Measurements from ENCODE around the gene NKX1-1. TPM values are rescaled to one million over a fixed set of nuclear protein-coding genes. Genes with fewer than 3 reads are reported as not detected.
A peak's percentile ranks its signal among the peaks of the same experiment; 100 is the strongest.

NKX1-1 gene
- total RNA-seq, 3 donors from 2014 or later = not detected

DNA sequence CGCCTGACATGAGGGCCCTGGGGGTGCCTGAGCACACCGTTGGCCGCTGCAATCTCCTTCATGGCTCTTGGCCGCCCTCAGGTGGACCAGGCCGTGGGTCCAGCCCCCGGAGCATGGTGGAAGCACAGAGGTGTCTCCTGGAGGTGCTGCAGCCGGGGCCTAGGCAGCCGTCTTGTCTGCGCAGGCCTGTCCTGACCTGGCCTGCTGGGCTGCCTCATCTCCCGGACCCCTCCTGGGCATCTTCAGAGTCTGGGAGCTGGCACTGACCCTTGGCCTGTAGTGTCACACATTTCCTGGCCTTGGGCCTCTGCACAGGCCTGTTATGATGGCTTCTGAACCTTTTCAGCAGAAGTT, 38.3 kb downstream of the NKX1-1 start:
- Histone ChIP-seq H3K4me3 (no peak overlapping the region), H3K27ac (no peak overlapping the region), H3K4me1 (no peaks in the 10 kb centered on the region), H3K27me3 (no peaks in the 10 kb centered on the region), H3K9me3 (no peaks in the 10 kb centered on the region), H3K36me3 (no peaks in the 10 kb centered on the region)
- intact Hi-C loops (cut with DNase I; ENCODE audit: low total_unique reads) = no loop called here
- no peak for DNase-seq (ENCODE audit: low spot score in 2 of 2)
- TF ChIP-seq POLR2A (IDR thresholded peaks at IDR 0.05) (no peak), POLR2AphosphoS5 (IDR thresholded peaks at IDR 0.05) (no peak)
- TF ChIP-seq, protein P1, sequence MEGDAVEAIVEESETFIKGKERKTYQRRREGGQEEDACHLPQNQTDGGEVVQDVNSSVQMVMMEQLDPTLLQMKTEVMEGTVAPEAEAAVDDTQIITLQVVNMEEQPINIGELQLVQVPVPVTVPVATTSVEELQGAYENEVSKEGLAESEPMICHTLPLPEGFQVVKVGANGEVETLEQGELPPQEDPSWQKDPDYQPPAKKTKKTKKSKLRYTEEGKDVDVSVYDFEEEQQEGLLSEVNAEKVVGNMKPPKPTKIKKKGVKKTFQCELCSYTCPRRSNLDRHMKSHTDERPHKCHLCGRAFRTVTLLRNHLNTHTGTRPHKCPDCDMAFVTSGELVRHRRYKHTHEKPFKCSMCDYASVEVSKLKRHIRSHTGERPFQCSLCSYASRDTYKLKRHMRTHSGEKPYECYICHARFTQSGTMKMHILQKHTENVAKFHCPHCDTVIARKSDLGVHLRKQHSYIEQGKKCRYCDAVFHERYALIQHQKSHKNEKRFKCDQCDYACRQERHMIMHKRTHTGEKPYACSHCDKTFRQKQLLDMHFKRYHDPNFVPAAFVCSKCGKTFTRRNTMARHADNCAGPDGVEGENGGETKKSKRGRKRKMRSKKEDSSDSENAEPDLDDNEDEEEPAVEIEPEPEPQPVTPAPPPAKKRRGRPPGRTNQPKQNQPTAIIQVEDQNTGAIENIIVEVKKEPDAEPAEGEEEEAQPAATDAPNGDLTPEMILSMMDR (IDR thresholded peaks at IDR 0.05) = no peak

DNA sequence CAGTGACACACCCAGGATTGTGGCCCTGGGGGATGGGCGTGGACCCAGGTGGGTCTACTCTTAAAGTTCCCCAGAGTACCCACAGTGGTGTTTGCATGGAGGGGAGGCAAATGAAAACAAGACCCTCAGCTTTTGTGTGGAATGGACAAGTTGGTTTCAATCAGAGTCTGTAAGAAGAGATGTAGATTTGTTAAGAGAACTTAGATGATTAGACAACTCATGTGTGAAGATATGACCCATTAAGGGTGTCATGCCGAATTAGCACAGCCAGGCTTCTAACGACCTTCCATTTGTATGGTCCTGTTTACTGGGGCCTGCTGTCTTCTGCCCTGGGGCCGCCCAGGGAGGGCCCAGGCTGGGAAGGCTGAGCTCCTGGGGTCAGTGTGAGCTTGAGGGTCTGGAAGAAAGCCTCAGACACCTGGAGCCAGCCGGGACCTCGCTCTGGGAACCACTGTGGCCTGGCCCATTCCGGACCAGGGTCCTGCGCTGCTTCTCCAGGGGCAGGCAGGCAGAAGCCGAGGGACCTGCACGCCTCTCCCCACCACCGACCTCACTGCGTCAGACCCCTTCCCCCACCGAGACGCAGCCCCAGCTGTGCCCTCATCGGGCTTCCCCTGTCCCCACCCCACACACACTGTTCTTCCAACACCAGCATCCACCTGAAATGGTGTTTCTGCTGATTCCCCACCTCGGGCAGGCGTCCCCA, 38.9 kb downstream of the NKX1-1 start:
- Histone ChIP-seq H3K4me1 (no peaks in the 10 kb centered on the region), H3K36me3 (no peaks in the 10 kb centered on the region), H3K4me3 (no peak overlapping the region), H3K27ac (no peak overlapping the region), H3K9me3 (no peaks in the 10 kb centered on the region), H3K27me3 (no peaks in the 10 kb centered on the region)
- peak in 1 of 2 donors; percentile 25 for DNase-seq (ENCODE audit: low spot score in 2 of 2)
- TF ChIP-seq, protein P1 (IDR thresholded peaks at IDR 0.05) = no peak
- TF ChIP-seq POLR2A (IDR thresholded peaks at IDR 0.05) = no peak
- intact Hi-C loops (cut with DNase I; ENCODE audit: low total_unique reads) = no loop called here

DNA sequence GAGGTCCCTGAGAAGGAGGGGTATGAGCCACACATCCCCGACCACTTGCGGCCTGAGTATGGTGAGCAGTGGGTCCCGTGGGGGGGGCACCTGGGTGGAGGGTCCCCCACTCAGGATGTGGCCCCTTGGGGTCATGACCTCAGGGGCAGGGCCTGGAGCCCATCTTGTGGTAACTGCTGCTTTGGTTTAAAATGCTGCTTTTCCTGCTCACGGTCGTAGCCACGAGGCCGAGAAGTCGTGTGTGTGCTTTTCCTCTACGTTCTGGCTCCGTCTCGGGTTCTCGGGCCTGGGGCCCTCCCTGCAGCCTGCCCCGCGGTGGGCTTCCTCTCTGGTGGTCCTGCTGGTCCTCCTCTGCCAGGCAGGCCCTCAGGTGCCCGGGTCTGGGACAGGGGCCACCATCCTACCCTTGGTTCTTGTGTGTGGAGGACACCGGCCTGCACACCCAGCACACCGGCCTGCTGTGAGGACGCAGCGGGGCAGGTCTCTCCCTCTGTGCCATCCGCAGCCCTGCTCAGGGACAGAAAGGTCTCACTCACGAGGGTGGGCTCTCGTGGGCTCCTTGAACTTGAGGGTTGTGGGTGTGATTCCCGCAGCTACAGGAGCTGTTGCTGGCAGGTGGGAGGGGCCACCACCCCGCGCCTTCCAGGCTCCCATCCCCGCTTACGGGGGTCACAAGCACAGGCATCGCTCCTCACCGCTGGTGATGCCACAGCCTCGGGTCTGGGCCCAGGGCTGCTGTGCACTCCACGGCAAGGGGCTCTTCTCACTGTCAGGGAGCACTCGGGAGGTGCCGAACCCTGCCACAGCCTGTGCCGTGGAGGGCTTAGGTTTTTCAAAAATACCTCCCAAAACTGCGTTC, 39.6 kb downstream of the NKX1-1 start:
- Histone ChIP-seq H3K27ac (no peak overlapping the region), H3K9me3 (no peaks in the 10 kb centered on the region), H3K4me1 (no peaks in the 10 kb centered on the region), H3K27me3 (no peaks in the 10 kb centered on the region), H3K36me3 (no peaks in the 10 kb centered on the region), H3K4me3 (no peak overlapping the region)
- no peak for TF ChIP-seq POLR2A (IDR thresholded peaks at IDR 0.05)
- DNase-seq (ENCODE audit: low spot score in 2 of 2) = no peak
- intact Hi-C loops (cut with DNase I; ENCODE audit: low total_unique reads) = no loop called here

DNA sequence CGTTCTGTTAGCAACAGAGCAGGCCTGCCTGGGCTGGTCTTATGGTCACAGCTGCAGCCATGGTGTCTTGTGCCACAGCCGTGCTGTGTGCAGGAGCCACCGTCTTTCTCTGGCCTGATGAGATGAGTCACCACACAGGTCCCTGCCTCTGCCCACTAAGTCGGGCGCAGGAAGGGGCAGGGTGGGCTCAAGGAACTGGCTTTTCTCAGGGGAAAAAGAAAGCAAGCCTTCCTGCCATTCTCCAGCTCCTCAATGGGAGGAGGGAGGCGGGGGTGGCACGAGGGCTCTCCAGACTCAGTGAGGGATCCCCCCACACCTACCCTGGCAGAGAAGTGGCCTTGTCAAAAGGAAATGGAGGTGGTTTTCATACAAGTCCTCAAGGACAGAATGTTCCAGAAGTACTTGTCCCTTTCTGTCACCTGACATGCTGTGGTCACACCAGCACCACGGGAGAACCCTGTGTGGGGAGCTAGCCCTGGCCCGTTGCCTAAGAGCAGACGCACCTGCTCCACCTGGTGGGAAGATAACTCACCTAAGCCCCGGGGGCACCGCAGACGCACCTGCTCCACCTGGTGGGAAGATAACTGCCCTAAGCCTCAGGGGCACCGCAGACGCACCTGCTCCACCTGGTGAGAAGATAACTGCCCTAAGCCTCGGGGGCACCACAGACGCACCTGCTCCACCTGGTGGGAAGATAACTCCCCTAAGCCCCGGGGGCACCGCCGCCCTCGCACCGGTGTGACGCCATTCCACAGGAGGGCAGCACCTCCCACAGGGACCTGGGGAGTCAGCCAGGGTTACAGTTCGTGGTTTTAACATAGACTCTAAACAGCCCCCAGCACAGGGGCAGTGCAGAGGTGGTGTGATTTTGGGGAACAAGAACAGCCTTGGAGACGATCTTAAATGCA, 40.7 kb downstream of the NKX1-1 start:
- TF ChIP-seq, protein P1 (IDR thresholded peaks at IDR 0.05) = no peak
- TF ChIP-seq POLR2A (IDR thresholded peaks at IDR 0.05) (no peak), POLR2AphosphoS5 (IDR thresholded peaks at IDR 0.05) (no peak)
- no peaks in the 10 kb centered on the region for H3K9me3 ChIP-seq
- H3K4me1 ChIP-seq = no peaks in the 10 kb centered on the region
- no peaks in the 10 kb centered on the region for H3K27me3 ChIP-seq
- H3K27ac ChIP-seq = peak overlapping the region; percentile 57 to 59
- intact Hi-C loops (cut with DNase I; ENCODE audit: low total_unique reads) = no loop called here
- H3K36me3 ChIP-seq = no peaks in the 10 kb centered on the region
- peak in 1 of 2 donors; percentile 75 for DNase-seq (ENCODE audit: low spot score in 2 of 2)
- no peak overlapping the region for H3K4me3 ChIP-seq

DNA sequence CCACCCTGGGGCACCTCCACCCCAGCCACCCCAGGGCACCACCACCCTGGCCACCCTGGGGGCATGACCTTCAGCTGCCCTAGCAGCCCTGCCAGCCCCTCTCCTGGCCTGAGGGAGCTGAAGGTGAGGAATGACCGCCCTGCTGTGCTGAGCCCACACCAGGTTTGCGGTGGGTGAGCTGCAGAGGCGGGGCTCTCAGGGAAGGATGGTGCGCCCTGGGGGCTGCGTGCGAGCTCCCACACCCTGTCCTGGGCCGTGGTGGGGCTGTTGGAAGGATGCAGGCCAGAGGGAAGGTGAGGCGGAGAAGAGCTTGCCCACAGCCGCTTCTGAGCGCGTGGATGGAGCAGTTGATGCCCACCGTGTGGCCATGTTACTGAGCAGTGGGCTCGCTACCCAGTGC, 41.5 kb downstream of the NKX1-1 start:
- H3K27ac ChIP-seq = peak overlapping the region; percentile 57 to 59
- H3K9me3 ChIP-seq = no peaks in the 10 kb centered on the region
- DNase-seq (ENCODE audit: low spot score in 2 of 2) = no peak
- intact Hi-C loops (cut with DNase I; ENCODE audit: low total_unique reads) = no loop called here
- H3K4me1 ChIP-seq = no peaks in the 10 kb centered on the region
- H3K36me3 ChIP-seq = no peaks in the 10 kb centered on the region
- TF ChIP-seq POLR2AphosphoS5 (IDR thresholded peaks at IDR 0.05) (no peak), POLR2A (IDR thresholded peaks at IDR 0.05) (no peak)
- TF ChIP-seq, protein P1 (IDR thresholded peaks at IDR 0.05) = no peak
- H3K27me3 ChIP-seq = no peaks in the 10 kb centered on the region
- no peak overlapping the region for H3K4me3 ChIP-seq
